K562 (cell line): ENCODE results near the gene B3GNT4. TPM values are rescaled to one million over a fixed set of nuclear protein-coding genes. Genes with fewer than 3 reads are reported as not detected.

ENCODE experiments used
- ATAC-seq: fragments of 200-7000 bp; cut with Tn5 transposase; 3 replicates; pipeline ENCODE4 v1.9.1; 2020; ENCODE audit warnings: moderate library complexity
- BruUV-seq: library from RNA; stranded (reverse); fragments of 400-500 nt; replicated peaks from 2 replicates; lab custom pipeline; 2021; lab: Mats Ljungman, UMichigan
- CTCF ChIA-PET: fragments of 300-600 bp; formaldehyde crosslinking; extraction: SDS; loops from one replicate; lab custom pipeline; 2021; ENCODE audit warnings: low intra/inter-chr PET ratio; lab: Yijun Ruan, JAX
- POLR2A ChIA-PET: fragments of 300-600, 350-650 bp; sonication (Branson Sonifier 250); formaldehyde crosslinking; extraction: SDS; loops from one replicate; lab custom pipeline; 2021; ENCODE audit warnings: antibody characterized with exemption, inconsistent platforms; lab: Yijun Ruan, JAX
- DNase-seq, 4 experiments: peaks; one replicate each; pipeline versions ENCODE4 v3.0.0 to v3.0.0-alpha.2; 2011 to 2018; ENCODE audit warnings: low spot score in 3 of 4, mixed read lengths in 3 of 4; ENCODE audit errors: extremely low read depth in 1 of 4
- FAIRE-seq: peaks from 2 replicates; lab custom pipeline; 2011; peaks lifted over from hg19 to GRCh38; lab: Jason Lieb, UNC
- H2AFZ ChIP-seq: 2 replicates; pipeline ENCODE4 v1.6.0; 2011; ENCODE audit warnings: low read depth, low read length, control low read depth, inconsistent platforms
- H3K27ac ChIP-seq: fragments of 200-600 bp; 3 replicates; pipeline ENCODE4 v1.8.0; 2011; ENCODE audit warnings: low read depth, mild to moderate bottlenecking, control low read depth, inconsistent platforms, low read length, moderate library complexity, mixed read lengths; ENCODE audit errors: extremely low read depth
- H3K27me3 ChIP-seq, 2 experiments: fragments of 300-600 bp in 1 of 2; 2 replicates in 1 of 2; 3 replicates in 1 of 2; pipeline versions ENCODE4 v1.6.0 to v1.8.0; 2011; ENCODE audit warnings: inconsistent platforms in 2 of 2, low read length in 2 of 2, mild to moderate bottlenecking in 1 of 2, mixed read lengths in 1 of 2, moderate library complexity in 1 of 2; ENCODE audit not compliant: control insufficient read depth in 2 of 2, insufficient read depth in 2 of 2
- H3K36me3 ChIP-seq: fragments of 300-600 bp; 3 replicates; pipeline ENCODE4 v1.8.0; 2011; ENCODE audit warnings: mild to moderate bottlenecking, low read length, inconsistent platforms; ENCODE audit not compliant: control insufficient read depth, insufficient read depth
- H3K4me1 ChIP-seq, 2 experiments: fragments of 200-600 bp in 1 of 2; replicated peaks in 1 of 2; 2 replicates in 1 of 2; 3 replicates in 1 of 2; pipeline versions ENCODE4 v1.5.1 to v1.8.0; 2011; ENCODE audit warnings: inconsistent platforms in 2 of 2, low read length in 2 of 2, mild to moderate bottlenecking in 1 of 2, mixed read lengths in 1 of 2, moderate library complexity in 1 of 2; ENCODE audit not compliant: control insufficient read depth in 2 of 2, insufficient read depth in 2 of 2
- H3K4me2 ChIP-seq: 2 replicates; pipeline ENCODE4 v1.6.1; 2011; ENCODE audit warnings: low read length, control low read depth, inconsistent platforms, mixed read lengths; ENCODE audit not compliant: insufficient read depth
- H3K4me3 ChIP-seq: fragments of 200-600 bp; sonication (generic), shearing (Covaris generic); 2 replicates; pipeline ENCODE4 v1.5.1; 2016; ENCODE audit warnings: control low read depth, inconsistent platforms
- H3K79me2 ChIP-seq: fragments of 200-600 bp; 3 replicates; pipeline ENCODE4 v1.8.0; 2011; ENCODE audit warnings: low read length, inconsistent platforms; ENCODE audit not compliant: control insufficient read depth, insufficient read depth
- H3K9ac ChIP-seq, 2 experiments: 2 replicates each; pipeline versions ENCODE4 v1.6.0 to v1.6.1; 2011; ENCODE audit warnings: low read depth in 2 of 2, low read length in 2 of 2, control low read depth in 1 of 2, inconsistent platforms in 1 of 2, mild to moderate bottlenecking in 1 of 2, mixed read lengths in 1 of 2; ENCODE audit not compliant: insufficient read depth in 1 of 2
- H3K9me1 ChIP-seq: one replicate; pipeline ENCODE4 v1.6.0; 2011; ENCODE audit warnings: inconsistent platforms, mild to moderate bottlenecking, low read length, moderate library complexity; ENCODE audit not compliant: control insufficient read depth, insufficient read depth
- H3K9me3 ChIP-seq: replicated peaks from 2 replicates; pipeline ENCODE4 v1.5.1; 2011; ENCODE audit warnings: low read depth, low read length, inconsistent platforms; ENCODE audit not compliant: control insufficient read depth, insufficient read depth
- H4K20me1 ChIP-seq: replicated peaks from 2 replicates; pipeline ENCODE4 v1.6.1; 2011; ENCODE audit warnings: low read length, inconsistent platforms, mixed read lengths; ENCODE audit not compliant: control insufficient read depth, insufficient read depth
- MAFG ChIP-seq: fragments of 450-650 bp; conservative IDR thresholded peaks from 2 replicates; pipeline ENCODE4 v1.6.1; 2016; ENCODE audit warnings: missing genetic modification characterization, missing compliant biosample characterization
- MXI1 ChIP-seq: IDR thresholded peaks from 2 replicates; pipeline ENCODE4 v1.6.1; 2011; ENCODE audit warnings: low read depth, mild to moderate bottlenecking, improper control_type of control experiment, low read length
- NRF1 ChIP-seq, 2 experiments: fragments of 450-650 bp; IDR thresholded peaks in 1 of 2; conservative IDR thresholded peaks in 1 of 2; 2 replicates each; pipeline ENCODE4 v1.6.1; 2014; ENCODE audit warnings: mild to moderate bottlenecking in 2 of 2
- RFX1 ChIP-seq: fragments of 450-650 bp; IDR thresholded peaks from 2 replicates; pipeline ENCODE4 v1.6.1; 2016; ENCODE audit warnings: mild to moderate bottlenecking, moderate library complexity
- TBP ChIP-seq: optimal IDR thresholded peaks from 2 replicates; pipeline ENCODE3; 2011; ENCODE audit warnings: low read depth, low read length, improper control_type of control experiment
- ZNF316 ChIP-seq: fragments of 450-650 bp; IDR thresholded peaks from 2 replicates; pipeline ENCODE4 v1.6.1; 2016
- WGBS: fragments of 100-300 bp; shearing (Covaris generic); methylation state at CpG from one replicate; pipeline ENCODE4 v1.1.6; 2016; ENCODE audit warnings: low coverage, mixed read lengths; ENCODE audit not compliant: insufficient coverage; ENCODE audit errors: missing lambda C conversion rate; 5-methylcytosine and 5-hydroxymethylcytosine counted together
- in situ Hi-C: fragments of 300-500 bp; cut with MboI; formaldehyde crosslinking; loops from 4 replicates; pipeline ENCODE4 v1.15.0; 2018; ENCODE audit warnings: inconsistent platforms, mixed read lengths
- intact Hi-C: fragments of 100-400 bp; cut with micrococcal nuclease; formaldehyde crosslinking; loops from 2 replicates; pipeline ENCODE4 v1.14.2; 2022
- polyA plus RNA-seq, 8 experiments: library from polyadenylated mRNA; depleted of rRNA in 4 of 8; stranded (reverse) in 5 of 8; unstranded in 3 of 8; fragments of >200 nt; fragmentation: Nextera tagmentation in 2 of 8; fragmentation: Illumina TruSeq in 1 of 8; extraction: Ambion mirVana in 2 of 8; extraction: Trizol in 1 of 8; gene quantifications; 2 replicates each; pipeline versions ENCODE4 v1.2.1 to v1.2.3, GENCODE V29; 2011 to 2014; ENCODE audit warnings: inconsistent platforms in 1 of 8, missing spikeins in 1 of 8
- total RNA-seq, 7 experiments: library from RNA; depleted of rRNA in 6 of 7; stranded (reverse); fragments of >200 nt in 6 of 7; fragmentation: Illumina TruSeq in 2 of 7; extraction: Trizol in 2 of 7; gene quantifications; 2 replicates each; pipeline versions ENCODE4 v1.2.1 to v1.2.3, GENCODE V29; 2011 to 2021; ENCODE audit warnings: low replicate concordance in 1 of 7

The B3GNT4 gene
- total and polyA plus RNA-seq, 9 of the 15 experiments (the other 6 are each of a cell fraction or from before 2014, with no cell fraction given) = 0.17 to 3.2 (median 1.3) TPM

DNA sequence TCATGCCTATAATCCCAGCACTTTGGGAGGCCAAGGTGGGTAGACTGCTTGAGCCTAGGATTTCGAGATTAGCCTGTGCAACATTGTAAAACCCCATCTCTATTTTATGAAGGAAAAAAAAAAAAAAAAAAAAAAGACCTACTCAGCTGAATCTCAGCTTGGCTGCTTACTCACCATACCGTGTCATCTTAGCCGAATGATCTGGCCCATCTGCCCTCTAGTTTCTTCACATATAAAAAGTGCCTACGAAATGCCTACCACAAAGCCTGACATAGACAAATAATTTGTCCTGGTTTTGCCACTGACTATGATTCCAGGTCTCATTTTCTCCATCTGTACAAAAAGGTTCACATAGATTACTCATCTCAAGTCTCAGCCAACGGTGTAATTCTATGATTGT, 12.3 kb downstream of the B3GNT4 start:
- peaks cover 11% of the 10 kb centered on the region for H3K79me2 ChIP-seq
- TF ChIP-seq MAFG (tag) = peak; percentile 14; the same call in 1 of the 2 replicates
- TF ChIP-seq TBP = no peak
- TF ChIP-seq ZNF316 = peak; percentile 50
- no peak for TF ChIP-seq RFX1
- TF ChIP-seq, all 486 proteins: peak for 2
- H3K9me1 ChIP-seq = no peaks in the 10 kb centered on the region
- H3K36me3 ChIP-seq = peaks cover 88% of the 10 kb centered on the region
- in situ Hi-C loops = no loop called here
- H3K27me3 ChIP-seq = no peaks in the 10 kb centered on the region
- no peaks in the 10 kb centered on the region for H3K4me1 ChIP-seq
- BruUV-seq = no TSS peak
- no peak overlapping the region for H3K4me3 ChIP-seq
- WGBS = 95% methylated on average over 5 of the region's 5 CpGs
- no peaks in the 10 kb centered on the region for H4K20me1 ChIP-seq
- no peaks in the 10 kb centered on the region for H3K9me3 ChIP-seq
- intact Hi-C loops = no loop called here
- H3K9ac ChIP-seq = no peak overlapping the region
- no peak overlapping the region for H2AFZ ChIP-seq
- FAIRE-seq (no peak), DNase-seq (no peak), ATAC-seq (no peak)
- ChIA-PET CTCF (no interaction called here), POLR2A (interaction anchor here (0.9 to 2.4 kb wide), 3 partner anchors 9 to 12 kb away, joined by 3 to 8 read pairs (median 3); partner anchors contain the start of genes B3GNT4 and DIABLO)
- H3K27ac ChIP-seq = no peak overlapping the region
- no peak overlapping the region for H3K4me2 ChIP-seq

DNA sequence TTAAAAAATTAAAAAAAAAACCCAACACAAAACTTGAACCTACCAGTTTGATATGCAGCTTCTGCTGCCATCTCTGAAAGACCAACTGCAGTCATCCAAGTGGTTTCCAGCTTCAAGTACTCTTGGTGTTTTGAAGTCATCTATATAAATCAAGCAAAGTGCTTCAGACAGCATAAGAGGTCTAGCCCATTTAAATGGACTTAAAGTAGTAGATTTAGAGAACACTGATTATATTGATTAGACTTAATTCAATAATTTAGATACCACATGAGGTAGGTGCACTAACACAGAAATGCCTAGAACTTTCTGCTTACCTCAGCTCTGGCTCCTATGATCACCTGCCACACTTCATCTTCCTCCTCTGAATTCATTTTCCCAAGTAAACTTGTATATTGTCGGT, 12.9 kb downstream of the B3GNT4 start:
- no peaks in the 10 kb centered on the region for H3K9me3 ChIP-seq
- FAIRE-seq = no peak
- WGBS = 94% methylated on average over 1 of the region's 1 CpG
- no peaks in the 10 kb centered on the region for H3K9me1 ChIP-seq
- no peak overlapping the region for H3K4me3 ChIP-seq
- in situ Hi-C loops (no loop called here), intact Hi-C loops (no loop called here)
- no peaks in the 10 kb centered on the region for H3K27me3 ChIP-seq
- ATAC-seq = no peak
- peaks cover 89% of the 10 kb centered on the region for H3K36me3 ChIP-seq
- TF ChIP-seq MXI1 (no peak), NRF1 (conservative IDR thresholded peaks at IDR 0.05 in 1 of 2, IDR thresholded peaks at IDR 0.05 in 1 of 2) (no peak)
- no peak overlapping the region for H2AFZ ChIP-seq
- no peaks in the 10 kb centered on the region for H3K4me1 ChIP-seq
- BruUV-seq = no TSS peak
- DNase-seq = no peak
- POLR2A ChIA-PET = interaction anchor here (2.4 kb wide), 1 partner anchor 9 kb away, joined by 8 read pairs; the partner anchor contains the start of gene DIABLO
- H3K4me2 ChIP-seq = no peak overlapping the region
- no peak overlapping the region for H3K27ac ChIP-seq
- CTCF ChIA-PET = no interaction called here
- no peak overlapping the region for H3K9ac ChIP-seq
- H3K79me2 ChIP-seq = peaks cover 17% of the 10 kb centered on the region
- no peaks in the 10 kb centered on the region for H4K20me1 ChIP-seq
